GM18907 (cell line): ENCODE results near the gene RDM1.

Experiments
- ATAC-seq: cut with Tn5 transposase; IDR thresholded peaks from one replicate; pipeline ENCODE4 v1.9.1; 2021; ENCODE audit warnings: mild to moderate bottlenecking, moderate library complexity; ENCODE audit not compliant: unreplicated experiment

RDM1 gene

DNA sequence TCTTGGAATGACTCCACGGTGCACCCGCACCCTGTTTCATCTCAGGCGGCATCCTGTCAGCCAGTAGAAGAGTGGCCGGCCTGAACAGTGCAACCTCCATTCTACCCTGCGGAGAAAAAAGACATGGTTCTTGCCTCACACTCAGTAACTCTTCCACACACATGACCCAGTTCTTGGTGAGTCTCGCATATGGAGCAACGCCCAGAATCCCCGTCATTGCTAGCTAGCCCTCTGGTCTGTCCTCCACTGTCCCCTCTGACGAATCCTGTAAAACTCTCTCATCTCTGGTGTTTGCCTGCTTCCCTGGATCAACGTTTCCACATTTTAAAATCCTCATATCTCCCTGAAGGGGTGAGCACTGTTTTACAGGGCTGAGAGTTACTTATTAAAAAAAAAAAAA, 4.2 kb upstream of the RDM1 start:
- no peak for ATAC-seq

DNA sequence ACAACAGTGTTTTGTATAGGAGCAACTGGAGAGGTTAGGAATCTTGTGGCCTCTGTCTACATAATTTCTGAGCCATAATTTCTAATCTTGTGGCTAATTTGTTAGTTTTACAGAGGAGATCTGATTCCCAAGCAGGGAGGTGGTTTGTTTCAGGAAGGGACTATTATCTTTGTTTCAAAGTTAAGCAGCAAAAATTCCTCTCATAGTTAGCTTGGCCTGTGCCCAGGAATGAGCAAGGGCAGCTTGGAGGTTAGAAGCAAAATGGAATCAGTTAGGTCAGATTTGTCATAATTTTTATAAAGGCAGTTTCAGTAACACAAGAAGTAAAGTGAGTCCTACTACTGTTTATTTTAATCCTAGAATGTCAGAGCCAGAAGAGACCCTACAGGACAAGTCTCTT, 2.0 kb upstream of the RDM1 start:
- no peak for ATAC-seq

DNA sequence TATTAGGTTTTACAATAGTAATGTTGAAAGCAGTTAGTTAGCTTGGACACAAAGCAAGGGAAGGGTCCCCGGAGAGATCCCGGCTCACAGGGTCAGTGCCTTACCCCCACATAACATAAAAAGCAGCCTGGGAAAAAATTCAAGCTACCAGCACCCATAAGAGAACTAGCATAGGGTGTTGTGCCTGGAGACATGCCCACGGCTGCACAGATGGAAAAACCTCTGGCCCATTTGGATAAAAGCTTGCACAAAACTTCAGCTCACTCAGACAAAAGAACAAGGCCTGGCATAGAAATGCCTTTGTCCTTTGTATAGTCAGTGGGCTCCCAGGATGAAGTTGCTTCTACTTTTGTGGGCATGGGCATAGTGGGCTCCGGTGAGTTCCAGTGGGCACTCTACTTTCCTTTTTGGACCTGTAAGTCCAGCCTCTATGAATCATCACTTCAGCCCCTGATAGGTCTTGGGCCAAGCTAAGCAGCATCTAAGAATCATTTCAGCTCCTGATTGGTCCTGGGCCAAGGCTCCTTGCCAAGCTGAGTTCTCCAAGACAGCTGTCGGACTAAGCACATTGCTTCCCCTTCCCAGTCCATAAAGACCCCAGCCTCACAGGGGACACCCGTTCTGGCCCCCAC, 1.3 kb upstream of the RDM1 start:
- no peak for ATAC-seq

DNA sequence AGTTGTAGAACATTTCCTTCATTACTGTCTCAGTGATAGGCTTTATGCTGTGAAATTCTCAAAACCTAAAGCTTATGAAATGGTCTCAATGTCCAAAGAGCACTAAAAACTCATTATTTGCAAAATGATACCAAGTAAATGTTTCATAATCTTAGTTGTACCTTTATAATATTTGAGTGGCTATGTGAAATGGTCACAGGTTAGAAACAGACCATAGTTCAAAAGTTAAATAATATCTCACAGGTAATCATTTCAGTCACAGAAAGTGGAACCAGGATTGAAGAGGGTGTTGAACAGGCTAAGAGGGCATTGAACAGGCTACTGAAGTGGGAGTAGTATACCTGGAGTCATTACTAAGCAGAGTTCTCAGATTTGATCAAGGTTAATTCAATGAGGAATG, 2.9 kb downstream of the RDM1 start:
- ATAC-seq: no peak

DNA sequence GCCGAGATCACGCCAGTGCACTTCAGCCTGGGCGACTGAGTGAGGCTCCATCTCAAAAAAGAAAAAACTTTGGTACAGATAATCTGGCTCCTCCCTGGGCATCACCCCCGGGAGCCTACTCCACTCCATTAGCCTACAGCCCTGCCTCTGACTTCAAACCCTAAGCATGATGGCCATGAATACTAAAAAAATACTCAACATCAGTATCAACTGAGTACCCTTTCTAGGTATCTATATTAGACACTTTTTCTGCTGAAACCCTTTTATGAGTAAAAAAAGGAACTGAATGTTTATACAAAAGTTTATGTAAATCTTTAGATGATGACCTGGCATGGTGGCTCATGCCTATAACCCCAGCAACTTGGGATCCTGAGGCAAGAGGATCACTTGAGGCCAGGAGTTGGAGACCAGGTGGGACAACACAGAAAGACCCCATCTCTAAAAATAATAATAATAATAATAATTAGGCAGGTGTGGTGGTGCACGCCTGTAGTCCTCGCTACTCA, 6.9 kb downstream of the RDM1 start:
- ATAC-seq: no peak

DNA sequence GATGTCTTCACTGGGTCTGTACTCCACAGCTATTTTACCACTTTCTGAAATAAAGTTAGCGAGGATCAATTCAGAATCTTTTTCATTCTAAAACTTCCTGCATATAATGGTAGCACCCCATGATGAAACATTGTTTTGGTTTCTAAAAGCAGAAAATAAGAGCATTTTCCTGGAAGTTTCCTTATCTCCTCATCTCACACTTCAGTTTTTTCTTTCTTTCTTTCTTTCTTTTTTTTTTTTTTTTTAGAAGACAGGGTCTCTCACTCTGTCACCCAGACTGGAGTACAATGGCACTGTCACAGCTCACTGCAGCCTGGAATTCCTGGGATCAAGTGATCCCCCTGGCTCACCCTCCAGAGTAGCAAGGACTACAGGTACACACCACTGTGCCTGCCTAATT, 10.3 kb downstream of the RDM1 start:
- ATAC-seq: no peak

DNA sequence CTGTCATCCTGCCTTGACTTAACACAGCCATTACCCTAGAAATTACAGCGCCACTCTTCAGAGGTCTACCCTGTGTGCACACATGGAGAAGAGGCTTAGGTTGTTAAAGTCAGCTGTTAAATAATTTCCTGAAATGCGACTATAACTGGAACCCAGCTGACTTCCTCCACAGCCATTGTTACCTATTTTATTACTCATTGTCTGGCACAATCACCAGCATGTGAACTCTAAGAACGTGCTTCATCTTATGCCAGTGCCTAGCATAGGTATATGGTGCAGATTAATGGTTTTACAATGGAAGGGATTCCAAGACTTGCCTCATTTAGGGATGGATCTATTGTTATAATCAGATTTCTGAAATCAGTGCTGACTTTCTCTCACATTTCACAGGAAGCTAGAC, 11.9 kb downstream of the RDM1 start:
- no peak for ATAC-seq

DNA sequence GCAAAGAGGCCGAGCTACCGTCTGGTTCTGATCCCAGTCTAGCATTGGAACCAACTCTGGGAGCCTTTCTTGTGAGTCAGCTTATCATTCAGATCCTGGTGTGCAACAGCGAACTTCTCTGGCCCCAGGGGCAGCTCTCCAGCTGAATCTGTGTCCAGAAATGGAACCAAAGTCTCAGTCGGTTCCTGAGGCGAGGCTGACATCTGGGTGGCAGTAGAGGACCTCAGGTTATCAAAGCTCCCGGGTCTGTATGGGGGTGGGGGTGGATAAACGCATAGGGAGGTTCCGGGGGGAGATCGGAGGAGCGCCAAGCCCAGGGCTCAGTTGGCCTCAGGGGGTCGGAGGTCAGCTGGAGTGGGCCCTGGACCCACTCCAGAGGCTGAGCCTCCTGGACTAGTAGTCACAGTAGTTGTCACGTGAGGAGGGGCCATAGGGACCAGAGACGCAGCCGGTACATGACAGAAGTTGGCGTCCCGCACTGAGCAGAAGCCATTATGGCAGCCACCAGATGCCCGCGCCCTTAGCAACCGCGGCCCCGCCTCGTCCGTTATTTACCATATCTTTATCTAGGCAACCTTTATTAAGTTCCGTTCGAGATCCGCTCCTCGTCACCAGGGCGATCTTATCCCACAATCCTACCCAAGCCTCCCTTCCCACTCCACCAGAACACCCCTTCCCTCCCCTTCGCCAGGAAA, 12.9 kb downstream of the RDM1 start:
- no peak for ATAC-seq

DNA sequence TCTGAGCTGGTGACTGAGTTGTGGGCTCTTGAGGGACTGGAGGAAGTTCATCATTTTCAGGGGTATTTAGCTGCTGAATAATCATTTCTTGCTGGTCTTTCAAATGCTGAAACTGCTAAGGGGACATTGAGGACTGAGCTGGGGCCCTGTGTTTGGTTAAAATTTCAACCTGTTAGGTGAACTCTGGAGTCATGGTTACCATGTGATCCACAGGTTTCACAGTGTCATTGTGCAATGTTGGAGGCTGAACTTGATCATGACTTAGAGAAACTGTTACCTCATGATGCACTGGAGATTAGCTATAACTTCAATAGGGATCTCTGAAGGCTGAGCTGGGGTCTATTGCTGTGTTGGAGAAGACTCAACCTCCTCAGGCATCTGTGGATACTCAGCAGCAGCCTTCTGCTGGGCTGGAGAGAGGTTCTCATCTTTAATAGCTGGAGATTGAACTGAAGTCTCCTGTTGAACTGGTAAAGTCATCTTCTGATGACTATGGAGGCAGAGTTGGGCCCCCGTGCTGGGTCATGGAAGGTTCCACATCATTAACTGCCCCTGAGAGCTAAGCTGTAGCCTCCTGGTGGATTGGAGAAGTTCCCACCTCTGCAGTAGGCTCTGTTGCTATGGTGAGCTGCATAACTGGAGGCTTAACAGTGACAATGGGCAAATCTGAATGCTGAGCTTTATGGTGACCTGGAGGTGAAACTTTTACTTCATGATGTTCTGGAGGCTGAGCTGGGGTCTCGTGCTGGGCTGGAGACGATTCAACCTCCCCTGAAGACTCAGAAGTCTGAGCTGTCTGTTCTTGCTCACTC, 15.2 kb downstream of the RDM1 start:
- no peak for ATAC-seq

DNA sequence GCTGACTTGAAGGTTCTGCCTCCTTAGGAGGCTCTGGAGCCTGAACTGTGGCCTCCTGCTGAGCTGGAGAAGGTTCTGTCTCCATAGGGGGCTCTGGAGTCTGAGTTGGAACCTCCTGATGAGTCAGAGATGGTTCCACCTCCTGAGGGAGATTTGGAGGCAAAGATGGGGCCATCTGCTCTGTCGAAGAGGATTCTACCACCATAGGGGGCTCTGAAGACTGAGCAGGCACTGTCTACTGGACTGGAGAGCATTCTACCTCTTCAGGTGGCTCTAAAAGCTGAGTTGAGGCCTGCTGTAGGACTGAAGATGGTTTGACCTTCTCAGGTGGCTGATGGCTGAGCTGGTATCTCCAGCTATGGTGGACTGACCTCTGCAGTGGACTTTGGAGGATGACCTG, 16.2 kb downstream of the RDM1 start:
- ATAC-seq: no peak

DNA sequence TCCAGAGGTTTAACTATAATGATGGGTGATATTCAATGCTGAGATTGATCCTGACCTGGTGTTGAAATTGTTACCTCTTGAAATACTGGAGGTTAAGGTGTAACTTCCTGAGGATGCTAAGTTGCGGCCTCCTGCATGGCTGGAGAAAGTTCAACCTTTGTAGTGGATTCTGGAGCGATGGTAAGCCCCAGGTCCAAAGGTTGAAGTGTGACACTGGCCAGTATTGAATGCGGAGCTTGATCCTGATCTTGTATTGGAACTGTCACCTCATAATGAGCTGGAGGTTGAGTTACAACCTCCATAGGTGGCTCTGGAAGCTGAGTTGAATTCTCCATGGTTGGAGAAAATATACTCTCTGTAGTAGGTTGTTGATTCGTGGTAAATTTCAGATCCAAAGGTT, 17.0 kb downstream of the RDM1 start:
- no peak for ATAC-seq

DNA sequence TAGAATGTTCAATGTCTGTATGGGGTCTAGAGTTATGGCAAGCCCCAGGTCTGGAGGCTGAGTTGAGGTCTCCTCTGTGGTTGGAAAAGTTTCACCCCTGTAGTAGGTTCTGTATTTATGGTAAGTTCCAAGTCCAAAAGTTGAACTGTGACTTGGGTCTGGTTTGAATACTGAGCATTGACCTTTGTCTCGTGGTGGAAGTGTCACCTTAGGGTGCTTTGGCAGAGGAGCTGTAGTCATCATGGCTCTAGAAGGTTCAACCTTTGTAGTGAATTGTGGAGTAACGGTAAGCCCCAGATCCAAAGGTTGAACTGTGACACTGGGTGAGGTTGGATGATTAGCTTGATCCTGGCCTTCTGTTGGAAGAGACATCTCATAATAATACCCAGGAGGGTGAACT, 17.6 kb downstream of the RDM1 start:
- no peak for ATAC-seq

DNA sequence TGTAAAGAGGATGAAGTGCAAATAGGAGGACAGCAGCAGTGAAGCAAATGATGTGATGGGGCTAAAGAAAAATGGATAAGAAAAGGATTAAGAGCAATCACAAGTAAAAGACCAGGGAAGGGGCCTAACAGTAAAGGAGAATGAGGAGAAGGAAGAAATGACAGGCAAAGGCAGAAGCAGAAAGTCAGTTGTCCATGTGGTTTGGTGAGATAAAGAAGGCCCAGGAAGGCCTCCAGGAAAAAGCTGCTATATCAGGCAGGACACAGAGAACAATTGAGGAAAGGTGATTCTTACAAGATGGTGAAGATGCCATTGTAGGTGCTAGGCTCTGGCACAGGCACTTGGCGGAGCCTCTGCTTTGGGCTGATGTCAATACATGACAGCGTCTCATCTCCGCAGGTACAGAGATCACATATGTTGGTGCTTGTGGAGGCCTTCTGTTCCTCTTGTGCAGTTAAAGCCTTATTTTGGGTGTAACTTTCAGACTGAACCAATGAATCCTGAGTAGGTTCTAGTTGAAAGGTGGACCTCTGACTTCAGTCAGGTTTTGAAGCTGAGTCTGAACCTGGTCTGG, 18.1 kb downstream of the RDM1 start:
- no peak for ATAC-seq

DNA sequence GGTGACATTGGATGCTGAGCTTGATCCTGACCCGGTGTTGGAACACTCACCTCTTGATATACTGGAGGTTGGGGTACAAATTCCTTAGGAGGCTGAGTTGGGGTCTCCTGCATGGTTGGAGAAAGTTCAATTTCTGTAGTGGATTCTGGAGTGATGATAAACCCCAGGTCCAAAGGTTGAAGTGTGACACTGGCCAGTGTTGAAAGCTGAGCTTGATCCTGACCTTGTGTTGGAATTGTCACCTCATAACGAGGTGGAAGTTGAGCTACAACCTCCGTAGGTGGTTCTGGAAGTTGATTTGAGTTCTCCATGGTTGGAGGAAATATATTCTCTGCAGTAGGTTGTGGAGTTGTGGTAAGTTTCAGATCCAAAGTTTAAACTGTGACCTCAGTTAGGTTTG, 21.2 kb downstream of the RDM1 start:
- no peak for ATAC-seq

DNA sequence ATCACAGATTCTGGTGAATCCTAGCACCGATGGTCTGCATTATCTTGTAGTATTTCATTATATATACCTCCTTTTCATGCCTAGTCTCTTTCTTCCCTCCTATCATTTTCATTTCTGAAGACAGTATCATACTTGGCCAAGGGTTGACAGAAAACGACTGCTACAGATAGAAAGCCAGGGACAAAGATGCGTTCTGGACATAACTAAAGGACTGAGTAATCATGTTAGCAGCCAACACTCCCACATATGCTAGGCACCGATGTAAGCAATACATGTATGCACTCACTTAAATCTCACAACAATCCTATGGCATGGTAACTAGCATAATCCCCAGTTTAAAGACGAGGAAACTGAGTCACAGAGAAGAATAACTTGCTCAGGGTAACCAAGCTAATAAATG, 22.9 kb downstream of the RDM1 start:
- no peak for ATAC-seq

DNA sequence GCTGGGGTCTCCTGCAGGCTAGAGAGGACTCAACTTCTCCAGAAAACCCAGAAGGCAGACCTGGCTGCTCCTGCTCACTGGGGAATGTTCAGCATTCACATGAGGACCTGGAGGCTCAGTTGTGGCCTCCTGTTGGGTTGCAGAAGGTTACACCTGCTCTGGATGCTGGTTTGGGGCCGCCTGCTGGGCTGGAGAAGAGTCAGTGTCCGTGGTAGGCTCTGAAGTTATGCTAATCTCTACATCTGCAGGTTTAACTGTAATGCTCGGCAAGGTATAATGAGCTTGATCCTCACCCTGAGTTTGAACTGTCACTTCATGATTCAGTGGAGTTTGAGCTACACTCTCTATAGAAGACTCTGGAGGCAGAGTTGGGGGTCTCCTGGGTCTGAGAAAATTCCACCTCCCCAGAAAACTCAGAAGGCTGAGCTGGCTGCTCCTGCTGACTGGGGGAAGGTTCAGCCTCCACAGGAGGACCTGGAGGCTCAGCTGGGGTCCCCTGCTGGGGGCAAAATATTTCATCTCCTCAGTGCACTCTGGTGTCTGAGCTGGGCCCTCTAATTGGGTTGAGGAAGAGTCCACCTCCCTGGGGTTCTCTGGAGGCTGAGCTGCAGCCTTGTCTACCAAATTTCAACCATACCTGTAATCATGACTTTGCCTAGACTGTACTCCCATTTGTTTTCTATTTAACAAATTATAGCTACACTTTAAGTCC, 23.5 kb downstream of the RDM1 start:
- ATAC-seq: no peak

DNA sequence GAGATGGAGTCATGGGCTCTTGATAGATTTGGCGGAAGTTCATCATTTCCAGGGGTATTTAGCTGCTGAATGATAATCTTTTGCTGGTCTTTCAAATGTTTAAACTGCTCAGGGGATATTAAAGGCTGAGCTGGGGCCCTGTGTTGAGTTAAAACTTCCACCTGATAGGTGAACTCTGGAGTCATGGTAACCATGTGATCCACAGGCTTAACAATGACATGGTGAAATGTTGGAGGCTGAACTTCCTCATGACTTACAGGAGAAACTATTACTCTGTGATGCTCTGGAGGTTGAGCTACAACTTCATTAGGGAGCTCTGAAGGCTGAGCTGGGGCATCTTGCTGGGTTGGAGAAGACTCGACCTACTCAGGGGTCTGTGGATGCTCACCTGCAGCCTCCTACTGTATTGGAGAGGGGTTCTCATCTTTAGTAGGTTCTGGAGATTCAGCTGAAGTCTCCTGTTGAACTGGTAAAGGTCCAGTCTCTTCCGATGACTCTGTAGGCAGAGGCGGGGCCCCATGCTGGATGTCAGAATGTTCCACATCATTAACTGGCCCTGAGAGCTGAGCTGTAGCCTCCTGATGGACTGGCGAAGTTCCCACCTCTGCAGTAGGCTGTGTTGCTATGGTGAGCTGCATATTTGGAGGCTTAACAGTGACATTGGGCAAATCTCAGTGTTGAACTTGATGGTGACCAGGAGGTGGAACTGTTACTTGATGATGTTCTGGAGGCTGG, 24.2 kb downstream of the RDM1 start:
- no peak for ATAC-seq

DNA sequence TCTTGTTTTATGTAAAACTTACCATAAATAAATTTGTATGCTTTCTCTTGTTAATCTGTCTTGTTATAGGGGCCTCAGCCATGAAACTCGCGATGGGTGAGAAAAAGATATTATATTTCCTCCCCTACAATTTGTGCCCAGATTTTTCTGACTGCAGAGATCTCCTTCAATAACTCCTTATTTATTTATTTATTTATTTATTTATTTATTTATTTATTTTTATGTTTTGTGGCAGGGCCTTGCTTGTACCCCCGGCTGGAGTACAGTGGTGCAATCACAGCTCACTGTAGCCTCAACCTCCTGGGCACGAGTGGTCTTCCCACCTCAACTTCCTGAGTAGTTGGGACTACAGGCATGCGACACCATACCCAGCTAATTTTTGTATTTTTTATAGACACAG, 27.1 kb downstream of the RDM1 start:
- ATAC-seq: no peak

DNA sequence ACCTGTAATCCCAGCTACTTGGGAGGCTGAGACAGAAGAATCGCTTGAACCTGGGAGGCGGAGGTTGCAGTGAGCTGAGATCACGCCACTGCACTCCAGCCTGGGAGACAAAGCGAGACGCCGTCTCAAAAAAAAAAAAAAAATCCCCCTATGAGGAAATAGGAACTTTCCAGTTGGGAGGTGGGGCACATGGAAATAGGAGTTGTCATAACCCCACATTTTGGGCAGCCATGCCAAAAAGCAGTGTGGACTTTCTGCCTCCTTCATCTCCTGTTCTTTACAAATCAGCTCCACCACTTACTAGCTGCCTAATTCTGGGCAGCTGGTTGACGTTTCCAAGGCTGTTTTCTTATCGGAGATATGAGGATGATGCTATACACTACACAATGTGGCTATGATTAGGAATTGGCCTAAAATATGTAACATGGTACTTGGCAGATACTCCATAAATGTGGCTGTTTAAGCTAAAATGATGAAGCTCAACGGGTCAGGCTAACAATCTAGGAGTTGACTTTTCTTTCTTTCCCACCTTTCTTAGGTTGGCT, 28.9 kb downstream of the RDM1 start:
- ATAC-seq: no peak
